H1 (cell line): ENCODE measurements around the gene RAB3B. TPM values are rescaled to one million over a fixed set of nuclear protein-coding genes. Genes with fewer than 3 reads are reported as not detected.

Experiments used
- CTCF ChIA-PET: fragments of 300-600 bp; sonication (Branson Sonifier 250); formaldehyde crosslinking; loops from one replicate; lab custom pipeline; 2021; ENCODE audit not compliant: partially characterized antibody; lab: Charles Lee
- POLR2A ChIA-PET: fragments of 300-600 bp; sonication (Branson Sonifier 250); formaldehyde crosslinking; loops from one replicate; lab custom pipeline; 2021; ENCODE audit warnings: inconsistent platforms; ENCODE audit not compliant: partially characterized antibody; lab: Charles Lee
- DNase-seq, 2 experiments: peaks; one replicate each; pipeline versions ENCODE4 v3.0.0 to v3.0.0-alpha.2; 2010 to 2022; ENCODE audit warnings: low spot score in 2 of 2, low read depth in 1 of 2, mixed read lengths in 1 of 2
- FAIRE-seq: peaks from 2 replicates; lab custom pipeline; 2011; peaks lifted over from hg19 to GRCh38; lab: Jason Lieb, UNC
- H2AFZ ChIP-seq: 2 replicates; pipeline ENCODE4 v1.8.1; 2012; ENCODE audit warnings: low read length, inconsistent platforms
- H2AK5ac ChIP-seq: 2 replicates; pipeline ENCODE4 v1.6.1; 2013; ENCODE audit warnings: low read depth, low read length
- H2BK120ac ChIP-seq: replicated peaks from 2 replicates; pipeline ENCODE3; 2013; ENCODE audit warnings: low read depth, low read length, inconsistent platforms
- H2BK12ac ChIP-seq: 2 replicates; pipeline ENCODE4 v1.6.1; 2013; ENCODE audit warnings: low read depth, low read length
- H2BK15ac ChIP-seq: 2 replicates; pipeline ENCODE4 v1.6.1; 2013; ENCODE audit warnings: low read length
- H2BK20ac ChIP-seq: 2 replicates; pipeline ENCODE4 v1.6.1; 2013; ENCODE audit warnings: low read length
- H2BK5ac ChIP-seq: 2 replicates; pipeline ENCODE4 v1.6.1; 2013; ENCODE audit warnings: low read depth, low read length
- H3K14ac ChIP-seq: 2 replicates; pipeline ENCODE4 v1.6.1; 2013; ENCODE audit warnings: inconsistent platforms; ENCODE audit not compliant: insufficient read length
- H3K18ac ChIP-seq: 2 replicates; pipeline ENCODE4 v1.6.1; 2013; ENCODE audit warnings: low read length; ENCODE audit errors: extremely low read depth
- H3K23ac ChIP-seq: 2 replicates; pipeline ENCODE4 v1.6.1; 2013; ENCODE audit warnings: inconsistent platforms; ENCODE audit not compliant: insufficient read length
- H3K23me2 ChIP-seq: 2 replicates; pipeline ENCODE4 v1.6.1; 2013; ENCODE audit warnings: low read depth, low read length
- H3K27ac ChIP-seq: 2 replicates; pipeline ENCODE4 v1.6.1; 2011; ENCODE audit warnings: low read depth, low read length, inconsistent platforms
- H3K27me3 ChIP-seq, 4 experiments: replicated peaks in 1 of 4; 1 replicate in 1 of 4; 2 replicates in 3 of 4; pipeline versions ENCODE4 v1.6.1 to v1.8.1; 2011 to 2013; ENCODE audit warnings: low read length in 3 of 4, mild to moderate bottlenecking in 3 of 4, inconsistent platforms in 2 of 4, mixed read lengths in 2 of 4, moderate library complexity in 1 of 4; ENCODE audit not compliant: control insufficient read depth in 3 of 4, insufficient read depth in 3 of 4; ENCODE audit errors: extremely low read depth in 1 of 4
- H3K36me3 ChIP-seq, 4 experiments: 2 replicates each; pipeline versions ENCODE4 v1.6.1 to v1.8.1; 2011 to 2013; ENCODE audit warnings: mild to moderate bottlenecking in 4 of 4, low read length in 3 of 4, moderate library complexity in 2 of 4, control low read depth in 1 of 4, inconsistent platforms in 1 of 4; ENCODE audit not compliant: insufficient read depth in 4 of 4, control insufficient read depth in 2 of 4
- H3K4ac ChIP-seq: replicated peaks from 2 replicates; pipeline ENCODE3; 2013; ENCODE audit warnings: low read length, low read depth, mixed read lengths, inconsistent platforms; ENCODE audit not compliant: insufficient read length
- H3K4me1 ChIP-seq, 4 experiments: replicated peaks in 1 of 4; 1 replicate in 1 of 4; 2 replicates in 3 of 4; pipeline versions ENCODE4 v1.6.1 to v1.8.1; 2011 to 2013; ENCODE audit warnings: low read length in 3 of 4, inconsistent platforms in 2 of 4, mixed read lengths in 1 of 4; ENCODE audit not compliant: insufficient read depth in 4 of 4, control insufficient read depth in 3 of 4
- H3K4me2 ChIP-seq, 2 experiments: 2 replicates each; pipeline versions ENCODE4 v1.6.1 to v1.8.1; 2011 to 2013; ENCODE audit warnings: low read depth in 2 of 2, low read length in 2 of 2, control low read depth in 1 of 2, inconsistent platforms in 1 of 2, mild to moderate bottlenecking in 1 of 2; ENCODE audit not compliant: insufficient read depth in 1 of 2
- H3K4me3 ChIP-seq, 4 experiments: fragments of 200-600, 300-600 bp in 1 of 4; sonication (generic), shearing (Covaris generic), sonication (Bioruptor Twin) in 1 of 4; 2 replicates each; pipeline versions ENCODE4 v1.5.1 to v1.8.1; 2011 to 2016; ENCODE audit warnings: low read length in 4 of 4, low read depth in 3 of 4, control low read depth in 2 of 4, inconsistent platforms in 2 of 4, mild to moderate bottlenecking in 2 of 4, mixed read lengths in 1 of 4, moderate library complexity in 1 of 4; ENCODE audit not compliant: insufficient read depth in 2 of 4; ENCODE audit errors: extremely low read depth in 1 of 4
- H3K56ac ChIP-seq: replicated peaks from 2 replicates; pipeline ENCODE3; 2013; ENCODE audit warnings: low read depth, mild to moderate bottlenecking, mixed read lengths, low read length, inconsistent platforms; ENCODE audit not compliant: insufficient read length
- H3K79me1 ChIP-seq: 2 replicates; pipeline ENCODE4 v1.6.1; 2013; ENCODE audit warnings: low read depth, low read length, control low read depth
- H3K79me2 ChIP-seq, 2 experiments: 2 replicates each; pipeline versions ENCODE4 v1.6.1 to v1.8.1; 2012 to 2013; ENCODE audit warnings: low read length in 2 of 2, mild to moderate bottlenecking in 2 of 2, inconsistent platforms in 1 of 2; ENCODE audit not compliant: insufficient read depth in 2 of 2, control insufficient read depth in 1 of 2
- H3K9ac ChIP-seq, 4 experiments: replicated peaks in 1 of 4; 1 replicate in 1 of 4; 2 replicates in 3 of 4; pipeline versions ENCODE4 v1.6.1 to v1.8.1; 2011 to 2013; ENCODE audit warnings: low read depth in 3 of 4, low read length in 3 of 4, control low read depth in 2 of 4, mild to moderate bottlenecking in 2 of 4, moderate library complexity in 2 of 4, inconsistent platforms in 1 of 4; ENCODE audit errors: extremely low read depth in 1 of 4
- H3K9me3 ChIP-seq, 2 experiments: 2 replicates each; pipeline versions ENCODE4 v1.6.1 to v1.8.1; 2012 to 2013; ENCODE audit warnings: mild to moderate bottlenecking in 2 of 2, moderate library complexity in 2 of 2, control low read depth in 1 of 2, inconsistent platforms in 1 of 2, low read depth in 1 of 2, low read length in 1 of 2, mixed read lengths in 1 of 2; ENCODE audit not compliant: insufficient read depth in 2 of 2
- H4K20me1 ChIP-seq, 2 experiments: replicated peaks in 1 of 2; 2 replicates each; pipeline versions ENCODE3 to v1.8.1; 2011 to 2013; ENCODE audit warnings: inconsistent platforms in 2 of 2, low read length in 2 of 2, mild to moderate bottlenecking in 1 of 2; ENCODE audit not compliant: insufficient read depth in 2 of 2, control insufficient read depth in 1 of 2
- H4K5ac ChIP-seq: 2 replicates; pipeline ENCODE4 v1.6.1; 2013; ENCODE audit warnings: low read length, low read depth, mixed read lengths, inconsistent platforms; ENCODE audit not compliant: insufficient read length
- H4K8ac ChIP-seq: 2 replicates; pipeline ENCODE4 v1.8.0; 2013; ENCODE audit warnings: mild to moderate bottlenecking, moderate library complexity, low read length, inconsistent platforms; ENCODE audit not compliant: insufficient read depth; ENCODE audit errors: extremely low read depth
- H4K91ac ChIP-seq: replicated peaks from 2 replicates; pipeline ENCODE3; 2013; ENCODE audit warnings: low read length, mixed read lengths, inconsistent platforms; ENCODE audit not compliant: insufficient read length
- ATF3 ChIP-seq: IDR thresholded peaks from 2 replicates; pipeline ENCODE4 v1.6.1; 2011; ENCODE audit warnings: low read depth, mild to moderate bottlenecking, low read length; ENCODE audit not compliant: insufficient read depth
- CBX5 ChIP-seq: fragments of 300-800, 300-1000 bp; sonication (generic); IDR thresholded peaks from 2 replicates; pipeline ENCODE4 v1.7.1; 2016; ENCODE audit warnings: antibody characterized with exemption, low read length, low read depth
- JUN ChIP-seq: IDR thresholded peaks from 2 replicates; pipeline ENCODE4 v1.6.1; 2011; ENCODE audit warnings: low read depth, mild to moderate bottlenecking, improper control_type of control experiment, low read length
- KDM1A ChIP-seq: fragments of 200-600, 300-600 bp; sonication (generic); IDR thresholded peaks from 2 replicates; pipeline ENCODE4 v1.7.1; 2016; ENCODE audit warnings: mild to moderate bottlenecking, low read length, borderline replicate concordance
- KDM4A ChIP-seq: IDR thresholded peaks from one replicate; pipeline ENCODE4 v1.7.1; 2012; ENCODE audit warnings: low read depth, mild to moderate bottlenecking, moderate library complexity, low read length, inconsistent platforms; ENCODE audit not compliant: severe bottlenecking
- SIRT6 ChIP-seq: IDR thresholded peaks from one replicate; pipeline ENCODE4 v1.7.1; 2012; ENCODE audit warnings: low read length, inconsistent platforms
- WGBS, 2 experiments: shearing (Covaris generic) in 1 of 2; methylation state at CpG; one replicate each; pipeline versions ENCODE4 v1.1.6 to v1.1.7; 2013 to 2015; ENCODE audit warnings: low lambda C conversion rate in 2 of 2, mixed read lengths in 2 of 2, inconsistent platforms in 1 of 2, low coverage in 1 of 2, missing lambda C conversion rate in 1 of 2; ENCODE audit not compliant: insufficient replicate concordance in 2 of 2, insufficient coverage in 1 of 2, insufficient read length in 1 of 2; ENCODE audit errors: extremely low coverage in 1 of 2, missing lambda C conversion rate in 1 of 2; 5-methylcytosine and 5-hydroxymethylcytosine counted together
- polyA plus RNA-seq, 7 experiments: library from polyadenylated mRNA; depleted of rRNA in 3 of 7; stranded (reverse) in 5 of 7; unstranded in 2 of 7; fragments of >200 nt in 5 of 7; fragments of 200-250 nt in 2 of 7; gene quantifications; 1 replicate in 5 of 7; 2 replicates in 1 of 7; 4 replicates in 1 of 7; pipeline versions ENCODE4 v1.2.1 to v1.2.3, GENCODE V29; 2011 to 2013; ENCODE audit warnings: missing spikeins in 2 of 7, mixed read lengths in 2 of 7
- total RNA-seq: library from RNA; stranded (reverse); fragmentation: NEBNext Ultra II Directional; extraction: Animal tissue kit (Norgen Biotek cat#: 25700); gene quantifications from 2 replicates; pipeline ENCODE4 v1.2.1, GENCODE V29; 2021

RAB3B gene
- total and polyA plus RNA-seq, 2 of the 8 experiments (the other 6 are each of a cell fraction or from before 2014, with no cell fraction given) = 12.5 to 36.8 TPM

GRCh38 chr1:51954783-51955182, 35.7 kb downstream of the RAB3B start:
- no peak overlapping the region for H3K14ac ChIP-seq
- WGBS, 2 experiments = 92% methylated on average over 7 of the region's 7 CpGs; no CpG with 5 or more reads in 1 of the 2 experiments
- no peaks in the 10 kb centered on the region; the same call in 1 of the 2 replicates for H3K79me1 ChIP-seq
- no peak overlapping the region for H2BK15ac ChIP-seq
- H3K4ac ChIP-seq = no peak overlapping the region
- peaks cover 0 to 17% (median 0%) of the 10 kb centered on the region in 4 experiments; a peak in 3 of 8 replicates for H3K36me3 ChIP-seq
- no peak overlapping the region for H3K18ac ChIP-seq
- no peak overlapping the region for H4K91ac ChIP-seq
- no peak overlapping the region for H3K27ac ChIP-seq
- no peak overlapping the region for H3K56ac ChIP-seq
- ChIA-PET CTCF (interaction anchor here (1.7 to 1.9 kb wide), 3 partner anchors 13 to 58 kb away, joined by 5 to 9 read pairs (median 9); no protein-coding TSS in a partner anchor), POLR2A (no interaction called here)
- no peak overlapping the region for H2BK120ac ChIP-seq
- H4K20me1 ChIP-seq = no peaks in the 10 kb centered on the region
- TF ChIP-seq JUN (no peak), KDM1A (no peak), CBX5 (no peak), KDM4A (no peak), SIRT6 (no peak), ATF3 (no peak)
- no peak overlapping the region for H2BK20ac ChIP-seq
- no peaks in the 10 kb centered on the region for H3K23me2 ChIP-seq
- no peaks in the 10 kb centered on the region for H3K9me3 ChIP-seq
- peaks cover 7 to 16% (median 12%) of the 10 kb centered on the region in 4 experiments; a peak in 6 of 7 replicates for H3K4me1 ChIP-seq
- H4K5ac ChIP-seq = no peak overlapping the region
- H3K4me3 ChIP-seq = no peak overlapping the region
- H2BK12ac ChIP-seq = no peak overlapping the region
- H3K4me2 ChIP-seq = no peak overlapping the region
- no peak overlapping the region for H3K23ac ChIP-seq
- FAIRE-seq (no peak), DNase-seq (no peak)
- H3K9ac ChIP-seq = no peak overlapping the region
- no peak overlapping the region for H2BK5ac ChIP-seq
- H3K27me3 ChIP-seq = no peaks in the 10 kb centered on the region
- no peak overlapping the region for H2AK5ac ChIP-seq
- H3K79me2 ChIP-seq = 0 out of 4 replicates have a peak, but pooled peaks cover 0 to 2% of the 10 kb centered on the region in 2 experiments
- no peak overlapping the region for H4K8ac ChIP-seq
- no peak overlapping the region for H2AFZ ChIP-seq
